HEK293T (cell line): ENCODE measurements around the gene VIPR2.

Experiments
- BHLHE40 ChIP-seq: fragments of 450-650 bp; IDR thresholded peaks from 2 replicates; pipeline ENCODE4 v1.6.1; 2016; ENCODE audit warnings: mild to moderate bottlenecking, moderate library complexity, borderline replicate concordance
- FOXA1 ChIP-seq: fragments of 450-650 bp; IDR thresholded peaks from 2 replicates; pipeline ENCODE4 v1.6.1; 2016; ENCODE audit warnings: mild to moderate bottlenecking
- NFRKB ChIP-seq: fragments of 450-650 bp; IDR thresholded peaks from 2 replicates; pipeline ENCODE4 v1.6.1; 2016; ENCODE audit warnings: mild to moderate bottlenecking, moderate library complexity
- SP1 ChIP-seq: fragments of 450-650 bp; IDR thresholded peaks from 2 replicates; pipeline ENCODE4 v1.6.1; 2017
- SUZ12 ChIP-seq: fragments of 450-650 bp; IDR thresholded peaks from 2 replicates; pipeline ENCODE4 v1.6.1; 2016; ENCODE audit warnings: mild to moderate bottlenecking
- TARDBP ChIP-seq: fragments of 450-650 bp; IDR thresholded peaks from 2 replicates; pipeline ENCODE4 v1.6.1; 2016
- TF ChIP-seq, protein P1 (sequence below): fragments of 450-650 bp; IDR thresholded peaks from 2 replicates; pipeline ENCODE4 v1.6.1; 2016

- TF ChIP-seq NFRKB (no peak), BHLHE40 (no peak), TARDBP (no peak), SP1 (no peak), FOXA1 (no peak), SUZ12 (no peak)
- TF ChIP-seq, protein P1, sequence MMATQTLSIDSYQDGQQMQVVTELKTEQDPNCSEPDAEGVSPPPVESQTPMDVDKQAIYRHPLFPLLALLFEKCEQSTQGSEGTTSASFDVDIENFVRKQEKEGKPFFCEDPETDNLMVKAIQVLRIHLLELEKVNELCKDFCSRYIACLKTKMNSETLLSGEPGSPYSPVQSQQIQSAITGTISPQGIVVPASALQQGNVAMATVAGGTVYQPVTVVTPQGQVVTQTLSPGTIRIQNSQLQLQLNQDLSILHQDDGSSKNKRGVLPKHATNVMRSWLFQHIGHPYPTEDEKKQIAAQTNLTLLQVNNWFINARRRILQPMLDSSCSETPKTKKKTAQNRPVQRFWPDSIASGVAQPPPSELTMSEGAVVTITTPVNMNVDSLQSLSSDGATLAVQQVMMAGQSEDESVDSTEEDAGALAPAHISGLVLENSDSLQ, result no peak
Measured at GRCh38 chr7:159094919-159095915, 49.5 kb downstream of the VIPR2 start.
